ENCODE data around the gene CCDC102B.
"Not testable (repeated sequence)": the region's sequence is repeated elsewhere in the genome, so short reads cannot be mapped to it uniquely, and the experiment has no call there.

Gene CCDC102B

DNA sequence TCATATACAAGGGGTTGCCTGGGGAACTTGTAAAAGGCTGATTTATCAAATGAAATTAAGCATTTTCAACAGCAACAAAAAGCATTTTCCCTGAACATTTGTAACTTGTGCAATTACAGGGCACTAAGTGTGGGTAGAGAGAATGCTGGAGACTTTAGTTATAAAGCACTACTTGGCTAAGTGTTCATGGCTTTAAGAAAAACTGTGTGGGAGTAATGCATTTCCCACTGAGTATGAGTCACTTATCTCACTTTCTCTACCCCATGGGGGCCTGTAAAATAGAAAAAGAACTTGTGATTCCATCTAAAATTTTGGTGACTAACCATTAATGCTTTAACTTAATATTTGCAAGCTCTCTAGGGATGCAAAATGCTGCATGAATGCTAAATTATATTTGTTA lies 193.4 kb downstream of the CCDC102B start:
- no peak for DNase-seq (ENCODE audit: insufficient read length)
- no peak for FAIRE-seq
- no peak for TF ChIP-seq POLR2A (IDR thresholded peaks at IDR 0.05; ENCODE audit: low read depth, low read length)
- no peak for TF ChIP-seq POLR2AphosphoS5 (IDR thresholded peaks at IDR 0.05; ENCODE audit: low read depth, low read length)
- no peak for TF ChIP-seq TAF1 (IDR thresholded peaks at IDR 0.05; ENCODE audit: borderline replicate concordance, low read depth, low read length)

DNA sequence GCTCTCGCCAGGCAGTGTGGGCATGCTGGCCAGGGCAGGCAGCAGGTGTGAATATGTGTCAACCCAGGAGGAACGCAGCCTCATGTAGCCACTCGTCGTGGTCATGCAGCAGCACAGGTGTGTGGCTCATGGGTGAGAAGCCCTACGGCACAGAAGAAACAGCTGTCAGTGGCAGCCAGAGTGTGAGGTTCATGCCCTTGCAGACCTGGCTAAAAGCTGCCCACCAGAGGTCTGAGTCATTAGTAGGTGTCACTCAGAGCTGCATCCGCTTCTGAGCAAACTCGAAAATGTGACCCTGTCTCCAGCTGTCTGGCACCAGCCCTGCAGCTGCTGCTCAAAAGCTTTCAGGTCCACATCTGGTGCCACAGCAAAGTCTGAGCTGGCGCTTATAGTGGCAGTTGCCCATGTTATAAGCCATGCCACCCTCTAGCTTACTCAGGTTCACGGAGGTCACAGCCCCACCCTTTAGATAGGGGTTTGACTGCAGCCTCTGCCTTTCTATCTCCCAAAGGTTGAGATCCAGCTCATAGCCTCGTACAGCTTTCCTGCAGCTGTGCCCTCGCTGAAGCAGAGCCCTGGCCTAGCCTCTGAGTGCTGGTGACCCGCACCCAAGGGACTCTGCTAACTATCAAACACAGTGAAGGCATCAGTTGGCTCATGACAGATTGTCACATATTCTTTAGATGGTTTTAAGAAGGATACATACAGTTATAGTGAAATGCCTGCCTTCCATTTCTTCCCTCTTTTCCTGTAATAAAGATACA lies 195.0 kb downstream of the CCDC102B start:
- no peak for DNase-seq (ENCODE audit: insufficient read length)
- no peak for TF ChIP-seq POLR2A (IDR thresholded peaks at IDR 0.05; ENCODE audit: low read depth, low read length)
- TF ChIP-seq TAF1 (IDR thresholded peaks at IDR 0.05; ENCODE audit: borderline replicate concordance, low read depth, low read length): no peak
- no peak for TF ChIP-seq POLR2AphosphoS5 (IDR thresholded peaks at IDR 0.05; ENCODE audit: low read depth, low read length)
- no peak for FAIRE-seq

DNA sequence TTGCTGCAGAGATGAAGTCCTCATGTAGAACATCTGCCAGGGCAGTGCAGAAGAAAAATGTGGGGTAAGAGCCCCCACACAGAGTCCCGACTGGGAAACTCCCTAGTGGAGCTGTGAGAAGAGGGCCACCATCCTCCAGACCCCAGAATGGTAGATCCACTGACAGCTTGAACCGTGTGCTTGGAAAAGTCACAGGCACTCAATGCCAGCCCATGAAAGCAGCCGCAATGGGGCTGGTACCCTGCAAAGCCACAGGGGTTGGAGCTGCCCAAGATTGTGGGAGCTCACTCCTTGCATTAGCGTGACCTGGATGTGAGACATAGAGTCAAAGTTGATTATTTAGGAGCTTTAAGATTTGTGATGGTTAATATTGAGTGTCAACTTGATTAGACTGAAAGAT lies 197.8 kb downstream of the CCDC102B start:
- FAIRE-seq (no peak), DNase-seq (ENCODE audit: insufficient read length) (no peak)
- no peak for TF ChIP-seq POLR2AphosphoS5 (IDR thresholded peaks at IDR 0.05; ENCODE audit: low read depth, low read length)
- no peak for TF ChIP-seq POLR2A (IDR thresholded peaks at IDR 0.05; ENCODE audit: low read depth, low read length)
- TF ChIP-seq TAF1 (IDR thresholded peaks at IDR 0.05; ENCODE audit: borderline replicate concordance, low read depth, low read length): no peak

DNA sequence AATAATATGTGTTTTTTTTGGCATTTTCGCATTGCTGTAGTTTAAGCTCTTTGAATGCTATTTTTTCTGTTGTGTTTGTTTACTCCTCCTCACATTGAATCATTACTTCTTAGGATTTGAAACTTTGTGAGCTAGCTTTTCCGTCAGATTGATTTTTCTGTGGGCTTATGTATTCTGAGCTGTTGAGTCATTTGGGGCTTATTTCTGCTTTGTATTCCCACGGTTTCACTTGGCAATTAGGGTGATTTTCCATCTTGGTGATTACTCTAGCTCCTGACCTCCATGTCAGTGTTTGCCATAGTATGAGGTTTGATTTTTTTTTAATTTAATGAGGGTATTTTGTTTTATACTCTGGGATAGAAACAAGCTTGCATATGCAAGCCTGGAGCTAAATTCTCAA lies 200.0 kb downstream of the CCDC102B start:
- FAIRE-seq: no peak

DNA sequence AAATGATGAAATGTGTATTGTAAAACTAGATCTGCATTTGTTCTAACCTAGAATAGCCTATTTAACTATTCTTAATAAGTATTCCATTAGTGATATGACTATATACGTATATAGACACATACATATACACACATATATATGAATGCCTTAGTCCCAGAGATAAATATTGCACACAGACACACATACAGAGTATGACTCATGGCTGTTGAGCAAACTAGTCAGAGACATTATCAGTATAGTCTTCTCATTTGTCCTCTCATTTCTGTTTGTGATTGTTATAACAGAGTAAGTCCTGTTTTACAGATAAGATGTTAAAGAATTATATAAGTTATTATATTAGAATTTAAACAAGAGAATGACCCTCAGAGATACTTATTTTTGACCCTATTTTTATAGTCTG lies 202.5 kb downstream of the CCDC102B start:
- TF ChIP-seq POLR2A (IDR thresholded peaks at IDR 0.05; ENCODE audit: low read depth, low read length) (no peak), TAF1 (IDR thresholded peaks at IDR 0.05; ENCODE audit: borderline replicate concordance, low read depth, low read length) (no peak), POLR2AphosphoS5 (IDR thresholded peaks at IDR 0.05; ENCODE audit: low read depth, low read length) (no peak)
- no peak for DNase-seq (ENCODE audit: insufficient read length)
- FAIRE-seq: no peak

More for the DNA sequence above, 200.0 kb downstream of the CCDC102B start:
- no peak for TF ChIP-seq POLR2AphosphoS5 (IDR thresholded peaks at IDR 0.05; ENCODE audit: low read depth, low read length)
- TF ChIP-seq TAF1 (IDR thresholded peaks at IDR 0.05; ENCODE audit: borderline replicate concordance, low read depth, low read length): no peak
- TF ChIP-seq POLR2A (IDR thresholded peaks at IDR 0.05; ENCODE audit: low read depth, low read length): no peak
- DNase-seq (ENCODE audit: insufficient read length): no peak

DNA sequence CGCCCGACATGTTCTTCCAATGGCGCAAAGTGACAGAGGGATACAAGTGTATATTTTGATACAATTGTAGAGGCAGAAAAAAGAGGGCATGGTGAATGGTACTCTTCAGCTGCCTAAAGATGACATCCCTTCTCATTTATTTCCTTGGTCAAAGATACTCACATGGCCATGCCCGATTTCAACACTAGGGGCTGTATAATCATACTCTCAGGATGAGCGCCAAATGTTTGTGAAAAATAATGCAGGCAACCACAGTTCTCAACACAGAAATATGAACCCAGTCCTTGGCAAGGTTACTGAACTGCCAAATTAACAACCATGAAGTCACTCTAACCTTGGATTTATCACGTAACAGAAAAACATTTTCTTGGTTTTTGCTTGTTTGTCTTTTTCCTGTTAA lies 204.4 kb downstream of the CCDC102B start:
- TF ChIP-seq POLR2AphosphoS5 (IDR thresholded peaks at IDR 0.05; ENCODE audit: low read depth, low read length) (no peak), POLR2A (IDR thresholded peaks at IDR 0.05; ENCODE audit: low read depth, low read length) (no peak), TAF1 (IDR thresholded peaks at IDR 0.05; ENCODE audit: borderline replicate concordance, low read depth, low read length) (no peak)
- DNase-seq (ENCODE audit: insufficient read length): no peak
- FAIRE-seq: no peak

DNA sequence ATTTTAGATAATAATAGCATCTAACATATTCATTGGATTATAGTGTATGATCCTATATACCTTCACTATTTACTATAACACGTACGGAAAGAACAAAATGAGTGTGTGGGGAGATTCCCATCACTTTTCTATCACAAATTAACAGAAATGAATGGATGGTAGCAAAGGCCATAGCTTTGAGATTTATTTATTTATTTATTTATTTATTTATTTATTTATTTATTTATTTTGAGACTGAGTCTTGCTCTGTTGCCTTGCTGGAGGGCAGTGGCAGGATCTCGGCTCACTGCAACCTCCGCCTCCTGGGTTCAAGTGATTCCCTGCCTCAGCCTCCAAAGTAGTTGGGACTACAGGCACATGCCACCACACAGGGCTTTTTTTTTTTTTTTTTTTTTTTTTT lies 208.3 kb downstream of the CCDC102B start:
- not testable (repeated sequence) for DNase-seq (ENCODE audit: insufficient read length); FAIRE-seq

DNA sequence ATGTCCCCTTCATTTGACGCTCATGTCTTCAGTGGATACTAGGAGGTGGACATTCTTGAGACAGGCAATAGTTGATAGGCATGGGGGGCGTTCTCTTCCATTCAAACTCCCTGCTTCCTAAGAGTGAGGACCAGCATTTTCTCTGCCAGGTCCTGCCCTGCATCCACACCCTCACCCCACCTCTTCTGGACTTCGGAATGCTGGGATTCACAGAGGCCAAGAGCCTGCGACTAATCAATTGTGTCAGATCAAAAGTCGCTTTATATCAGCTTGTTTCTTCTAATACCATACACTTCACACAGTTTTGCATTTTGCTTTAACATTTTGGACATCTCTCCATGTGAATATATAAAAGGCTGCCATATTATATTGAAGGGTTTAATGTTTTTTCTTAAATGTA lies 210.7 kb downstream of the CCDC102B start:
- FAIRE-seq: no peak
- DNase-seq (ENCODE audit: insufficient read length): no peak
- TF ChIP-seq TAF1 (IDR thresholded peaks at IDR 0.05; ENCODE audit: borderline replicate concordance, low read depth, low read length): no peak
- no peak for TF ChIP-seq POLR2AphosphoS5 (IDR thresholded peaks at IDR 0.05; ENCODE audit: low read depth, low read length)
- no peak for TF ChIP-seq POLR2A (IDR thresholded peaks at IDR 0.05; ENCODE audit: low read depth, low read length)

DNA sequence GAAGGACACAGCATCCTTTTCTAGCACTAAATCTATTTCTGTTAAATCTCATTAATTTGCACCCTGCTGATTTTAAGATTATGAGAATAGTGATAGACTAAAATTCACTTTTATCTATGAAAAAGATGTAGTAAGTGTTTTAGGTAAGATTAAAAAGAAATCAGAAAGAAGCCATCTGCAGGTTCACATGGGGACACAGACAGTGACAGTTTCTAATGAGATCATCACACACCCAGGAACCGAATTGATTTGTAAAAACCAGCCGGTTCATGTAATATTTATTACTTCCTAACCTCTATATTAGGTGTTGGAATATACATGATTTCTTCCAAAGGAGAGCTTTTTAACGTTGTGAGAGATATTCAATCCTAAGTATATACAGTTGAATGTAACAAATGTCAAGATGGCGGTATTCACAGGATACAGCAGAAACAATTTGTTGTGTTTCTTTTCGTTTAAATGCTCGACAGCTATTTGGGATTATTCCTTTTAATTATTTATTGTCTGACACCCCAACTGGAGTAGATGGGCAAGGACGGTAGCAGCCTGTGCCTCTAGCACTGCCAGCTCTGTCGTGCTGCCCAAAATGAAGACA lies 223.4 kb downstream of the CCDC102B start:
- FAIRE-seq: no peak
- DNase-seq (ENCODE audit: insufficient read length): no peak
- no peak for TF ChIP-seq POLR2AphosphoS5 (IDR thresholded peaks at IDR 0.05; ENCODE audit: low read depth, low read length)
- no peak for TF ChIP-seq POLR2A (IDR thresholded peaks at IDR 0.05; ENCODE audit: low read depth, low read length)
- TF ChIP-seq TAF1 (IDR thresholded peaks at IDR 0.05; ENCODE audit: borderline replicate concordance, low read depth, low read length): no peak

DNA sequence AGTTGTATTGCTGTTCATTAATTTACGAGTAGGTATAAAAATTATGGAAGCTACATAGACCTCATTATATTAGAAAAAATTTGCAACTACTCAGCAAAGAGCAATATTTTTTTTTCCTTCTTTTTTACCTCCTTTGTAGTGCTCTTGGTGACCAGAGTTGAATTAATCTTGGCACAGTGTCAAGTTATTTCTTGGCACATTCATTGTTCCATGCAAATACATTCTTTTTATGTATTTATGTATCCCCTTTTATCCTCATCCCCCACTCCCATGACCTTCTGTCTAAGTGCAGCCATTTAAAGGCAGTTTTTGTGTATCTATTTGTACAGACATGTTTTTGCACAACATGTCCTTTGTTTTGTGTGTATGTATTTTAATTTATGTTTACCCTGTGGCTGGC lies 224.5 kb downstream of the CCDC102B start:
- DNase-seq (ENCODE audit: insufficient read length) (no peak), FAIRE-seq (no peak)
- TF ChIP-seq TAF1 (IDR thresholded peaks at IDR 0.05; ENCODE audit: borderline replicate concordance, low read depth, low read length): no peak
- no peak for TF ChIP-seq POLR2AphosphoS5 (IDR thresholded peaks at IDR 0.05; ENCODE audit: low read depth, low read length)
- no peak for TF ChIP-seq POLR2A (IDR thresholded peaks at IDR 0.05; ENCODE audit: low read depth, low read length)

DNA sequence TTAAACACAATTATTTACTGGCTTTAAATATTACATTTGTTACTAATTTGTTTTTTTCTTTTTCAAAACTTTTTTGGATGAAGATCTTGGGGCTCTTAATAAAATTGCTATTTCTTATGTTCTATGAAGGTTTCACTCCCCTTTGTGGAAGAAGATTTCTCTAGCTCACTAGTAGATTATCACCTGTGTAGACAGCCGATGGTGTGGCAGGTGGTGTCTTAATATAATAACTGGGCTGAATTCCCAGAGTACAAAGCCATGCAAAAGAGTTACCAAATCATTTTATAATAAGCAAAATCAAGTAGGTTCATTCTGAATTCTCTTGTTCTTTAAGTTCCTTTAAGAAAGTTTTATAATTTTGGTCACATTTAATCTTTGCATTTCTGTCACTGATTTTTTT lies 233.7 kb downstream of the CCDC102B start:
- FAIRE-seq: no peak

DNA sequence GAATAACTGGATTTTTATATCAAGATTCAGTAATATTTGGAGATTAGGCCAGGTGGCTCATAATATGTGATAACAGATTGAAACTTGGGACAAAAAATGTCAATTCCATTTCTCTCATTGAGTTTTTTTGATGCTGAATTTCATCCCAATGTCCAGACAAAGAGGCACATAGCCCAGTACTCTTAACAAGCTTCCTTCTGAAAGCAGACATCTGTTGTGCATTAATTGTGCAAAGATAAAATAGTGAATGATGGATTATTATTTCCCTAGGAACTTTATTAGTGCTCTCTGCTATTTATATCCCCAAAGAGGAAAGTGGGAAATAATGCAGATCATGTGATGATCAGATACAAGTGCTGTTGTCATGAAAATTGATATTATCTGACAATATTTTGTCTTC lies 234.1 kb downstream of the CCDC102B start:
- DNase-seq (ENCODE audit: insufficient read length) (no peak), FAIRE-seq (no peak)
- TF ChIP-seq POLR2A (IDR thresholded peaks at IDR 0.05; ENCODE audit: low read depth, low read length) (no peak), TAF1 (IDR thresholded peaks at IDR 0.05; ENCODE audit: borderline replicate concordance, low read depth, low read length) (no peak), POLR2AphosphoS5 (IDR thresholded peaks at IDR 0.05; ENCODE audit: low read depth, low read length) (no peak)

More for the DNA sequence above, 233.7 kb downstream of the CCDC102B start:
- no peak for DNase-seq (ENCODE audit: insufficient read length)
- TF ChIP-seq POLR2AphosphoS5 (IDR thresholded peaks at IDR 0.05; ENCODE audit: low read depth, low read length) (no peak), TAF1 (IDR thresholded peaks at IDR 0.05; ENCODE audit: borderline replicate concordance, low read depth, low read length) (no peak), POLR2A (IDR thresholded peaks at IDR 0.05; ENCODE audit: low read depth, low read length) (no peak)

Data from GM12892 (cell line).